Hematopoietic multipotent progenitor cell treated with erythropoietin and hydrocortisone succinate and interleukin-3 and kit ligand, for 8 days (in vitro differentiated cells): ENCODE results near the gene CCDC24.
A peak's percentile ranks its signal among the peaks of the same experiment; 100 is the strongest.

Experiments
- DNase-seq: peaks from one replicate; pipeline ENCODE4 v3.0.0-alpha.2; 2015

The CCDC24 gene

DNA sequence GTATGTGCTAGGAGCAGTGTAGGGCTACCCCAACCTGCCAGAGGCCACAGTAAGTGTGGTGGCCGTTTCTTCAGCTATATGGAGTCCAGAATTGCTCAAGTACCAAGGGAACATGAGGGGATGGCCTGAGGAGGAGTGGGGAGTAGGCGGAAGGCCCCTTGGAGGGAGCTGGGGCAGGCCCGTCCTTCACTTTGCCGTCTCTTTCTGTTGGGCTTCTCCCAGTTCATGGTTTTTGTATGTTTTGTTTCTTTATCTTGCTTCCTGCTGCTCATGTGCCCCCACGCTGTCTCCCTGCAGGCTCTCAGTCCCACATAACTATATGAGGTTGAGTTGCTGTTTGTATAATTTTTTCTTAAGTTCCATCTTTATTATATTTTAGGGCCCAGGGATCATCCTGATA lies 27.5 kb upstream of the CCDC24 start:
- no peak for DNase-seq

GRCh38 chr1:43965316-43965715 lies 26.1 kb upstream of the CCDC24 start:
- no peak for DNase-seq

- peak; percentile 53 for DNase-seq
Measured at GRCh38 chr1:43968348-43968948, 23.0 kb upstream of the CCDC24 start.

- no peak for DNase-seq
Measured at GRCh38 chr1:43969416-43969745, 22.0 kb upstream of the CCDC24 start.

DNA sequence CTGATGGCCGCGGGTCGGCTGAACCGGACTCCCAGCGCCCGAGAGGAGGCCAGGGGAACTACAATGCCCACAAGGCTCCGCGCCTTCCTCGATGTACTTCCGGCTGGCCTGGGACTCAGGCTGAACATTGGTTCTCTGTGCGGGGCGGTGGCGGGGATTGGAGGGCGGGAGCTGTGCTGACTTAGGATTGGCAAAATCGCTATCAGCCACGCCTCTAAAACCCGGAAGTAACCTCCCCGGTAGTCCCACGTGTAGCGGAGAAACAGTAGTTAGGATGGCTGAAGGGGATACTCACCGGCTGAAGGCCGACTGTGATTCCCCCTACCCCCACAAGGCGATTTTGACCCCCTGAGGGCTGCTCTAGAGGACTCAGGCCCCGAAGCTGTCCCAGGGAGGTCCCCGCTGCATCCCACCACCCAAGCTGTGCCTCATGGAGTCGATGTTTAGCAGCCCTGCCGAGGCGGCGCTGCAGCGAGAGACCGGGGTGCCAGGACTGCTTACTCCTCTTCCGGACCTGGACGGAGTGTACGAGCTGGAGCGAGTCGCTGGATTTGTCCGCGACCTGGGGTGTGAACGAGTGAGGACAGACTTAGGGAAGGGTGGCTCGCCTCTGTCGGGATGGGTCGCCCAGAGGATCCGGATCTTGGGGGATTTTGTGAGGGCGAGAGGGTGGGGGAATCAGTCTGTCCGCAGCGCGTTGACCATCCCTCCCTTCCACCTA lies 21.5 kb upstream of the CCDC24 start, which contains the start of gene DPH2:
DPH2 (plus strand) TSS at position 265 of the 721 bp plus-strand sequence; CDS start at position 431, 166 bp downstream.
- peak; percentile 98 for DNase-seq

DNA sequence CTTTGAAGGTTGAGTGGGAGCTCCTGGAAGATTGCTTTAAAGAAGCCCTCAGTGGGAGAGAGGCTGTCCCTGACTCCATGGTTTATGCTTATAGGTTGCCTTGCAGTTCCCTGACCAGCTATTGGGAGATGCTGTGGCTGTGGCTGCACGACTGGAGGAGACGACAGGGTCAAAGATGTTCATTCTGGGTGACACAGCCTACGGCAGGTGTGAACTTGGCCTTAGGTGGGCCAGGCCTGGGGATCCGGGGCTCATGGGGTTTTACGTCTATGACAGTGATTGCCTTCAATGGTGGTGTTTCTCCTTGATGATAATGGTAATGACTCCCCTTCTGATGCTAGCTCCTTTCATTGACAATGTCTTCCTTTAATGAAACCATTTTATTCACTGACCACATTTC lies 20.9 kb upstream of the CCDC24 start:
- no peak for DNase-seq

DNA sequence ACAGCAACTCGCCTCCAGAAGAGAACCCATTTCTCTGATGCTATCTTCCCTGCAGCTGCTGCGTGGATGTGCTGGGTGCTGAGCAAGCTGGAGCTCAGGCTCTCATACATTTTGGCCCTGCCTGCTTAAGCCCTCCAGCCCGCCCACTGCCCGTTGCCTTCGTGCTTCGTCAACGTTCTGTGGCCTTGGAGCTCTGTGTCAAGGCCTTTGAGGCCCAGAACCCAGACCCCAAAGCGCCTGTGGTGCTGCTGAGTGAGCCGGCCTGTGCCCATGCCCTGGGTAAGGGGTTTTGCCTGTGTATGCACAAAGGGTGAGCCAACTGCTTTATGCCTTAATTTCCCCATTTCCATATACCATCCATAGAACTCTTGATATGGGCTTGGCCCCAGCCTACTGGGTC lies 20.5 kb upstream of the CCDC24 start:
- DNase-seq: no peak

GRCh38 chr1:43971336-43971980 lies 19.9 kb upstream of the CCDC24 start:
- DNase-seq: no peak

GRCh38 chr1:43973981-43974442 lies 17.4 kb upstream of the CCDC24 start:
- DNase-seq: peak; percentile 67

DNA sequence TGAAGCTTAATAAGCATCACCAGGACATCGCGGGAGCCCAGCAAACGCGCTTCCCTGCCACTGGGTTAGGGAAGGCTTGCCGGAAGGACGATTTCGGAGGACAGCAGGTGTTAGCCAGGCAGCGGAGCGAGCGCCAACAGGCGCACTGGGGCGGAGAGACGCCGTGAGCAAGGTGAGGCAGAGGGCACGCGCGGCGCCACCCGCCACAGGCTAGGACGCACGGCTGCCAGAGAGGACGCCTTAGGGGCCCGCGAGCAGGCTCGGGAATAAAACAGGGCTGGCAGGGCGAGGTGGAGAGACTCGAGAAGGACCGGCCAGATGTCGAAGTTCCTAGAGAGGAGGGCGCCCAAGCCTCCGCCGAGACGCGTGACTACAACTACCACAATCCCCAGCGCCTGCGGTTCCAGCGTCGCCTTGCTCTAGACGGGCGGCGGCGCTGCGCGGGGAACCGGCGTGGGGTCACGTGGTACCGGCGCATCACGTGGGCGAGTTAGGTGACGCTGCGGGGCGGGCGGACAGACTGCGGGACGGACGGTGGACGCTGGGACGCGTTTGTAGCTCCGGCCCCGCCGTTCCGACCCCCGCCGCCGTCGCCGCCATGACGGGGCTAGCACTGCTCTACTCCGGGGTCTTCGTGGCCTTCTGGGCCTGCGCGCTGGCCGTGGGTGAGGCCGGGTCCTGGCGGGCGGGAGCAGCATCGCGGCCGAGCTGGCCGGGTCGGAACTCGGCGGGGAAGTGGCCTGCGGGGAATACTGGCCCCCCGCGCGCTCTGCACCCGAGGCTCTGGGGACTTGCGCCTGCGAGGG lies 16.8 kb upstream of the CCDC24 start, which contains the start of gene ATP6V0B:
ATP6V0B (plus strand) TSS at position 518 of the 806 bp plus-strand sequence; CDS start at position 599, 81 bp downstream.
- DNase-seq: peak; percentile 94

DNA sequence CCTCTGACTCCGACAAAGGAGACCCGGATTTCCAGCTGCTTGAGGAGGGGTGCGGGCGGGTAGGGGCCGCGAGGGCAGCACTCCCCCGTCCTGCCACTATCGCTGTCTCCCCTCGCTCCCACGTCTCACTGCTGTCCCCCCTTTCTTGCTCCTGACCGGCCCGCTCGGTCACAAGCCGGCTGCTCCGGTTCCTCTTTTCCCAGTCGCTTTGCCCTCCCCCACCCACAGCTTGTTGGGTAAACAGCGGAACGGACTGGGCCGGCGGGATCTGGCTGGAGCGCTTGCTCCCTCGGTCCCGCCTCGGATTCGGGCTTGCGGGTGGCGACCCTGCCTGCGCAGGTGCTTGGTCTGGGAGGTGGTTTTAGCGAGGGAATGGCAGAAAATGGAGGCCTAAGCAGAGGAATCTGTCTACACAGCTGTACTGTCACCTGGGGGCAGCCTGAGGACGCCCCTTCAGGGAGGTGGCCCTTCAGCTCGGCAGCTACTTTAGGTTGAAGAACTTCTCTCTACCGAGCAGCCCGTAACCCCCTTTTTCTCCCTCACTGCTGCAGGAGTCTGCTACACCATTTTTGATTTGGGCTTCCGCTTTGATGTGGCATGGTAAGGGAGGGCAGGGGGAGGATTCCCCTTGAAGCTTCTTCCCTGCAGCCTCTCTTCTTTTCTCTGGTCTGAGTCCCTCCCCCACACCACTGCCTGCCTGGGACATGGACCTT lies 16.0 kb upstream of the CCDC24 start:
- DNase-seq: peak; percentile 37

GRCh38 chr1:43976045-43976444 lies 15.4 kb upstream of the CCDC24 start:
- DNase-seq: no peak

DNA sequence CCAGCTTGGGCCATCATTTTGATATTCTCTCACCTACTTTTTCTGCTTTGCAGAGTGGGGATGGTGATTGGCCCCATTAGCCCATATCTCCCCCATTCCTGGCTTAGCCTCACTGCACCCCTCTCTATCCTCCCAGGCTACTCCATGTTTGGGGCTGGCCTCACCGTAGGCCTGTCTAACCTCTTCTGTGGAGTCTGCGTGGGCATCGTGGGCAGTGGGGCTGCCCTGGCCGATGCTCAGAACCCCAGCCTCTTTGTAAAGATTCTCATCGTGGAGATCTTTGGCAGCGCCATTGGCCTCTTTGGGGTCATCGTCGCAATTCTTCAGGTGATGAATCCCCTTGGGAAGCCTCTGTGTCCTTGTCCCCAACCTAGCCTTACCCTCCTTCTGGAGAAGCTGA lies 14.5 kb upstream of the CCDC24 start:
- no peak for DNase-seq

- DNase-seq: no peak
Measured at GRCh38 chr1:43977376-43978263, 13.8 kb upstream of the CCDC24 start.

DNA sequence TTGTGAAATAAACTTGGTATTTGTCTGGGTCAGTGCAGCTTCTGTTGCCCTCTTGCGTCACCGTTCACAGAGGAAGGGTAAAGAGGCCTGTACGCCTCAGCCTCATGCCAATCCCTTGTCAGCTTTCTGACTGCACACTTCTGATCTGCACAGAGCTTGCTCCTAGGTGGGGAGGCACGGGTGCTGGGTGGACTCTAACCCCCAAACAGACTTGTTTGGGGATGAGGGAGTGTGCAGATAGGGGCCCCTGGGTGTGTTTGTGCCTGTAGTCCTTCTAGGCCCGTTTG lies 13.2 kb upstream of the CCDC24 start:
- no peak for DNase-seq

GRCh38 chr1:43978551-43979260 lies 12.7 kb upstream of the CCDC24 start, which contains the start of gene B4GALT2:
Gene B4GALT2 (plus strand): TSS chr1:43979210. CDS start chr1:43981161, 1,951 bp downstream.
- DNase-seq: peak; percentile 51

- no peak for DNase-seq
Measured at GRCh38 chr1:43979261-43979527, 12.2 kb upstream of the CCDC24 start.

DNA sequence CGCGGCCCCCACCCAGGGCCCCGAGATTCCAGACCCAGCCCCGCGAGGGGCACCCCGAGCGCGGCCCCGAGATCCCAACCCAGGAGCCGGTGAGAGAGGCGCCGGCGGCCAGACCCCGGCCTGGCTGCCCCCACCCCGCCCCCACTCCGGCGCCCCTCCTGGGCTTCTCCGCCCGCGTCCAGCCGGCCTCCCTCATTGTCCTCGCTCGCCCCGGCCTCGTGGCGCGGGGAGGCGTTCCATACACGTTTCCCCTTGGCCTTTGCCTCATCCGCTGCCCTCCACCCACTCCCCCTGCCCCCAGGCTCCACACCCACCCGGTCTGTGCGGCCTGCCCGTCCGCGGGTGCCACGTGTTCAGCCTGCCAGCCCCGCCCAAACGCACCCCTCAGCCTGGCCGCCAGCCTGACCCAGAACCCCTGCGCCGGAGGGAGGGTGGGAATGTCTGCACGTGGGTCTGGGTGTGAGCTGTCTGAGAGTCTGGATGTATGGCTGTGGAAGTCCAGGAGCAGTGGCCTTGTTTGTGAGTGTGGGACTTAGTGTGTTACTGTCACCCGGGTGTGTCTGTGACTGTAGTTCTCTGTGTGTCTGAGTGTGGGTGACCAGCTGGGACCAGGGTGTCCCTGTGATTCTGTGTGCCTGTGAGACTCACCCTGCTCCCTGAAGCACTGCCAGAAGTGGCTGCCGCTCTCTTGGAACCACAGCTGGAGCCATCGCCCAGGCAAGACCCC lies 11.7 kb upstream of the CCDC24 start:
- peak; percentile 76 for DNase-seq

DNA sequence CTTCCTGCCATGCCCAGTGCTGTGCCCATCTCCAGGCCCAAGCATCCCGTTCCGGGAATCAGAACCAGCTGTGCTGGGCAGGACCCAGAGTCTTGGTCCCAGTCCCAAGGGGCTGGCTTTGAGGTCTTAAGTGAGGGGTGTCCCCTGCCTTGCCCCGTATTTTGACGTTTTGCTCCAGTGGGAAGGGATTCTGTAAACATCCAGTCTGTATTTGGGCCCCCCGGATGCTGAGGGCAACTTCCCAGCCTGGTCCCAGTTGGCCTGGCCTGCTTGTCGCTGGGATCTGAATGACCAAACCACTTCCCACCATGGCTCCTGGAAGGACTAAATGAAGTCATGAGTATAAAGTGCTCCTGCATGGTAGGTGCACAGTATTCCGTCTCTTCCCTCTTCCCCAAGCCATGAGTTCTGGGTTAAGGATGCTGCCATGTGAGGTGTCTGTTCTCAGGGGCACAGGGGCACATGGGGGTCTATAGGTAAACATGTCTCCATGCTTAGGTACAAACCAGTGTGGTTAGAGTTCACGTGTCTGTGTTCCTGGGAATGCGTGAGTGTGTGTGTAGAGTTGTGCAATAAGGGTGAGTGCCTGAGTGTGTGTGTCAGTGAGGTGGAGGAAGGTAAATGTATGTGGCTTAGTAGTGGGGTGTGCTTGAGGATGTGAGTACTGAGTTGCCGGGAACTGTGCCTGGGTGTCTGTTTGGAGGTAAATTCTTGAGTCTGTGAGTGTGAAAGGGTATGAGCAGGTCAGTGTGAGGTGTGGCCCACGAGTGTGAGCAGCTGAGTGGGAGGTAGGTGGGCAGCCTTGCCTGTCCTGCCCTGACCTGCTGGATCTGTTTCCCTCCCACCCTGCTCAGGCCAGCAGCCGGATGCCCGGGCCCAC lies 10.9 kb upstream of the CCDC24 start:
- no peak for DNase-seq
